ENCODE results near the gene SLC7A10.

DNA sequence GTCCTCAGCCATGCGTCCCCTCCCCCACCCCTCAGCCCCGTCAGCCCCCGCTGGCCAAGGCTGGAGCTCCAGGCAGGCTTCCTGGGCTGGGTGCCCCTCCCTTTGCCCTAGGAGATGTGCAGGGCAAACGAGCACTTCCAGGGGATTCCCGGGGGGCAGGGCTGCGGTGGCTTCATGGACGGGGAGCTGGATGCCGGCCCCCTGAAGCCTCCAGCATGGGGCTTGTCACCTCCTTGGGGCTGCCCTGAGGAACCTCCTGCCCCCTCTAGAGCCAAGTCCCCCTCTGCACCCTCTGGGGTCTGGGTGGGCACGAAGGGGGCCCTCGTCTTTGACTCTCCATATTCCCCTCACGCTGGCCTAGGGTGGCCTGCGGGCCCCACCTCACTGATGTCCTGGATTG is 25.4 kb upstream of the SLC7A10 start:
- TF ChIP-seq POLR2A (IDR thresholded peaks at IDR 0.05), result no peak
- TF ChIP-seq CTCF (IDR thresholded peaks at IDR 0.05), result no peak

Data from vagina (tissue), 2 donors.